ENCODE results near the gene CSAD. TPM values are rescaled to one million over a fixed set of nuclear protein-coding genes. Genes with fewer than 3 reads are reported as not detected.
"Not testable (repeated sequence)": the region's sequence is repeated elsewhere in the genome, so short reads cannot be mapped to it uniquely, and the experiment has no call there.

Gene CSAD
- total and polyA plus RNA-seq, 2 experiments from 2014 or later: 3.2 to 7.1 TPM

DNA sequence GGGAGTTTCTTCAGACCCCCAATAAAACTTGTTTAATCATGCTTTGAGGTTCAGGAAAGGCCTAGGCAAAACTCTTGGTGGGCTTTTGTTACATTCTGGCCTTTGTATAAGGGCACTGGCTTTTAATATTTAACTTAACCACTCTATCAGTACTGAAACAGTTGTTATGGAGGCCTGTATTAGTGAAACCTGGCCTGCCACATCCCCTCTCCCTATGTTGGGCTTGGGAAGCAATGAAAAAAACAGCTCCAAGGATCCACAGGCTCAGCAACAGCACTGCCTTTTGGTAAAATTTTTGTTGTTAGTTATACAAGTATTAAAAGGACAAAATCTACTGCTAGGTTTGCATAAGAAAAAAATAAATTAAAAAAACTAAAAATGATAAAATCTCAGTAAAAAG is 66.8 kb downstream of the CSAD start:
- no peak overlapping the region for H3K4me3 Mint-ChIP-seq
- ATAC-seq: no peak
- no peak overlapping the region for H3K27ac Mint-ChIP-seq

DNA sequence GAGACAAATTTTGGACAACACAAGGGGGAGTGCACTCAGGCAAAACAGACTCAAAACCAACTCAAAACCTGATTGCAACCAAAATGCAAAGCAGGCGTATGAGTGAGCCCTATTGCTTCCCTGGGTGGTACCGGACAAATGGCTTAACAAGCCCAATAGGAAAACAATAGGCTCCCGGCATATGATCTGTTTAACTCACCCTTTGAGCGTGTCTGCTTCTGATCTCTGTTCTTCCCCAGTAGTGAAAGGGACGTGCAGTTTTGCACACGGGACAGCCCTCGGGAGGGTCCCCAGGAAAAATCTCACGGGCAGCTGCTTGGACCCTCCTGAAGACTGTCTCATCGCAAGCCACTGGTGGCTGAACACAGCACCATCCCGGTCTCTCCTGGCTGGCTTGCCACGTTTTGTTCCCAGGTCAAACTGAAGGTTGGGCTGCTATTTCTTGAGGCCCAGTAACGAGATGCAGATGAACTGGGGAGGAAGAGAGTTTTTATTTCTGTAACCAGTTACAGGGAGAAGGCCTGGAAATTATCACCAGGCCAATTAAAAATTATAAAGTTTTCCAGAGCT is 67.5 kb downstream of the CSAD start:
- Mint-ChIP-seq H3K9me3 (peaks cover 14% of the 10 kb centered on the region; the same call in 2 of the 3 replicates), H3K36me3 (ENCODE audit: low read depth) (peaks cover 3% of the 10 kb centered on the region; the same call in 1 of the 3 replicates), H3K4me1 (no peaks in the 10 kb centered on the region; the same call in 2 of the 3 replicates), H3K4me3 (no peak overlapping the region), H3K27ac (no peak overlapping the region), H3K27me3 (ENCODE audit: insufficient read depth, low read depth, poor library complexity) (peaks cover 3% of the 10 kb centered on the region)
- no peaks in the 10 kb centered on the region; the same call in 1 of the 2 replicates for H3K36me3 ChIP-seq (ENCODE audit: insufficient read depth)
- H4K20me1 ChIP-seq (replicated peaks; ENCODE audit: insufficient read depth): no peaks in the 10 kb centered on the region
- no peak overlapping the region for H3K4me2 ChIP-seq
- H3K4me3 ChIP-seq: no peak overlapping the region
- H3K27ac ChIP-seq (ENCODE audit: low read depth): no peak overlapping the region
- H2AFZ ChIP-seq: peak overlapping the region; percentile 38
- 0 out of 2 replicates have a peak, but pooled peaks cover 4% of the 10 kb centered on the region for H3F3A ChIP-seq (replicated peaks; ENCODE audit: low read depth)
- TF ChIP-seq JUNB (IDR thresholded peaks at IDR 0.05; ENCODE audit: unreplicated experiment): no peak
- TF ChIP-seq POLR2AphosphoS5 (IDR thresholded peaks at IDR 0.05; ENCODE audit: low read depth): no peak
- no peak for TF ChIP-seq ZNF114 (CRISPR knock-in tag; IDR thresholded peaks at IDR 0.05)
- no peak for TF ChIP-seq CREB1 (CRISPR knock-in tag; IDR thresholded peaks at IDR 0.05; ENCODE audit: low read depth)
- no peak for TF ChIP-seq STAT1 (IDR thresholded peaks at IDR 0.05; ENCODE audit: unreplicated experiment)
- no peak for TF ChIP-seq EZH2phosphoT487 (IDR thresholded peaks at IDR 0.05; ENCODE audit: unreplicated experiment)
- TF ChIP-seq ZNF331 (CRISPR knock-in tag; IDR thresholded peaks at IDR 0.05; ENCODE audit: low read depth): no peak
- no peaks in the 10 kb centered on the region for H3K27me3 ChIP-seq (ENCODE audit: insufficient read depth)
- no peak for DNase-seq (ENCODE audit: low spot score)
- H3K9me2 ChIP-seq (ENCODE audit: insufficient read depth): no peaks in the 10 kb centered on the region
- ATAC-seq: no peak
- 0 out of 2 replicates have a peak, but pooled peaks cover under 1% of the 10 kb centered on the region for H3K4me1 ChIP-seq (ENCODE audit: insufficient read depth)
- H3K79me2 ChIP-seq (replicated peaks; ENCODE audit: insufficient read depth): no peaks in the 10 kb centered on the region

More for the DNA sequence above, 66.8 kb downstream of the CSAD start:
- no peaks in the 10 kb centered on the region for H3K79me2 ChIP-seq (replicated peaks; ENCODE audit: insufficient read depth)
- Mint-ChIP-seq H3K4me1 (no peaks in the 10 kb centered on the region; the same call in 2 of the 3 replicates), H3K36me3 (ENCODE audit: low read depth) (peaks cover 3% of the 10 kb centered on the region; the same call in 1 of the 3 replicates), H3K27me3 (ENCODE audit: insufficient read depth, low read depth, poor library complexity) (peaks cover 2% of the 10 kb centered on the region), H3K9me3 (peaks cover 14% of the 10 kb centered on the region; the same call in 2 of the 3 replicates)
- H3K4me1 ChIP-seq (ENCODE audit: insufficient read depth): no peaks in the 10 kb centered on the region
- no peaks in the 10 kb centered on the region; the same call in 1 of the 2 replicates for H3K36me3 ChIP-seq (ENCODE audit: insufficient read depth)
- 0 out of 2 replicates have a peak, but pooled peaks cover 4% of the 10 kb centered on the region for H3F3A ChIP-seq (replicated peaks; ENCODE audit: low read depth)
- H3K4me2 ChIP-seq: no peak overlapping the region
- H3K9me2 ChIP-seq (ENCODE audit: insufficient read depth): no peaks in the 10 kb centered on the region
- no peak overlapping the region for H3K27ac ChIP-seq (ENCODE audit: low read depth)
- H3K27me3 ChIP-seq (ENCODE audit: insufficient read depth): no peaks in the 10 kb centered on the region
- H3K4me3 ChIP-seq: no peak overlapping the region
- H2AFZ ChIP-seq: no peak overlapping the region; the same call in 1 of the 2 replicates
- TF ChIP-seq POLR2AphosphoS5 (IDR thresholded peaks at IDR 0.05; ENCODE audit: low read depth): no peak
- no peak for DNase-seq (ENCODE audit: low spot score)
- no peaks in the 10 kb centered on the region for H4K20me1 ChIP-seq (replicated peaks; ENCODE audit: insufficient read depth)

DNA sequence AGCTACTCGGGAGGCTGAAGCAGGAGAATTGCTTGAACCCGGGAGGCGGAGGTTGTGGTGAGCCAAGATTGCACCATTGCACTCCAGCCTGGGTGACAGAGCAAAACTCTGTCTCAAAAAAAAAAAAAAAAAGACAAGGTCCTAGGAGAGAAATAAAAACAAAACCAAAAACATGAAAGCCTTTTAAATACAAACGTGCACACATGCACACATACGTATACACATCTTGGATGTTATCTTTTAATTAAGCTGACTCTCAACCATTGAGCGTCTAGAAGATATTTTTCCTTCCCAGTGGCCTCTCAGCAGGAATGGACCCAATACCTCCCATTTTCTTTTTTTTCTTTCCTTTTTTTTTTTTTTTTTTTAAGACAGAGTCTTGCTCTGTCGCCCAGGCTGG is 68.3 kb downstream of the CSAD start:
- not testable (repeated sequence) for ATAC-seq; H2AFZ ChIP-seq; H3K27ac ChIP-seq (ENCODE audit: low read depth); H3K36me3 Mint-ChIP-seq (ENCODE audit: low read depth); DNase-seq (ENCODE audit: low spot score); H3K4me2 ChIP-seq; H3K9me2 ChIP-seq (ENCODE audit: insufficient read depth); H3K79me2 ChIP-seq (replicated peaks; ENCODE audit: insufficient read depth); H3F3A ChIP-seq (replicated peaks; ENCODE audit: low read depth); H3K27me3 Mint-ChIP-seq (ENCODE audit: insufficient read depth, low read depth, poor library complexity); H3K4me3 Mint-ChIP-seq; H3K4me3 ChIP-seq; H3K4me1 Mint-ChIP-seq; H3K27me3 ChIP-seq (ENCODE audit: insufficient read depth); H3K27ac Mint-ChIP-seq; H3K36me3 ChIP-seq (ENCODE audit: insufficient read depth); H3K4me1 ChIP-seq (ENCODE audit: insufficient read depth); H4K20me1 ChIP-seq (replicated peaks; ENCODE audit: insufficient read depth)
- H3K9me3 Mint-ChIP-seq: peaks cover 14% of the 10 kb centered on the region; the same call in 2 of the 3 replicates

Small RNA genes within 50 kb of the gene (small RNA-seq; reads per million reads assigned to genes)
- gene HIGD1AP1 (ENCODE audit: low replicate concordance) (0.10 reads per million), gene RNU6-333P (ENCODE audit: low replicate concordance) (not detected)

Other genes starting within 250 kb of the CSAD start
- 537 and 552 TPM in 2 replicates for gene KRT18, start 231.8 kb downstream of the CSAD start, total RNA-seq (2014; rRNA removed; shearing (Covaris generic))
- gene KRT18, start 231.8 kb downstream of the CSAD start, polyA plus RNA-seq (2016; fragmentation: Nextera tagmentation; extraction: Ambion mirVana): 1,013 and 1,049 TPM in 2 replicates
- 564 and 584 TPM in 2 replicates for gene EIF4B, start 174.5 kb downstream of the CSAD start, total RNA-seq (2014; rRNA removed; shearing (Covaris generic))
- gene EIF4B, start 174.5 kb downstream of the CSAD start, polyA plus RNA-seq (2016; fragmentation: Nextera tagmentation; extraction: Ambion mirVana): 130 and 141 TPM in 2 replicates
- 5.7 and 6.9 TPM in 2 replicates for gene TNS2, start 130.9 kb downstream of the CSAD start, total RNA-seq (2014; rRNA removed; shearing (Covaris generic))
- 1.5 and 1.8 TPM in 2 replicates for gene TNS2, start 130.9 kb downstream of the CSAD start, polyA plus RNA-seq (2016; fragmentation: Nextera tagmentation; extraction: Ambion mirVana)
- gene SPRYD3, start 101.5 kb downstream of the CSAD start, total RNA-seq (2014; rRNA removed; shearing (Covaris generic)): 4.7 and 5.4 TPM in 2 replicates
- gene SPRYD3, start 101.5 kb downstream of the CSAD start, polyA plus RNA-seq (2016; fragmentation: Nextera tagmentation; extraction: Ambion mirVana): 3.4 and 4.3 TPM in 2 replicates
- gene IGFBP6, start 83.3 kb downstream of the CSAD start, total RNA-seq (2014; rRNA removed; shearing (Covaris generic)): 14.1 and 16.6 TPM in 2 replicates
- gene IGFBP6, start 83.3 kb downstream of the CSAD start, polyA plus RNA-seq (2016; fragmentation: Nextera tagmentation; extraction: Ambion mirVana): 14.7 and 17.6 TPM in 2 replicates
- not detected in 2 replicates for gene SOAT2, start 77.4 kb downstream of the CSAD start, total RNA-seq (2014; rRNA removed; shearing (Covaris generic))
- not detected in 2 replicates for gene SOAT2, start 77.4 kb downstream of the CSAD start, polyA plus RNA-seq (2016; fragmentation: Nextera tagmentation; extraction: Ambion mirVana)
- 13.0 and 13.2 TPM in 2 replicates for gene ZNF740, start 203 bp downstream of the CSAD start, total RNA-seq (2014; rRNA removed; shearing (Covaris generic))
- gene ZNF740, start 203 bp downstream of the CSAD start, polyA plus RNA-seq (2016; fragmentation: Nextera tagmentation; extraction: Ambion mirVana): 1.3 and 2.6 TPM in 2 replicates
- 0.39 TPM in 1 of 2 replicates, not detected in the other for gene ITGB7, start 26.3 kb upstream of the CSAD start, total RNA-seq (2014; rRNA removed; shearing (Covaris generic))
- 0.32 and 0.43 TPM in 2 replicates for gene ITGB7, start 26.3 kb upstream of the CSAD start, polyA plus RNA-seq (2016; fragmentation: Nextera tagmentation; extraction: Ambion mirVana)
- 39.3 and 50.2 TPM in 2 replicates for gene RARG, start 51.3 kb upstream of the CSAD start, total RNA-seq (2014; rRNA removed; shearing (Covaris generic))
- gene RARG, start 51.3 kb upstream of the CSAD start, polyA plus RNA-seq (2016; fragmentation: Nextera tagmentation; extraction: Ambion mirVana): 16.4 and 18.5 TPM in 2 replicates
- gene ESPL1, start 87.4 kb upstream of the CSAD start, total RNA-seq (2014; rRNA removed; shearing (Covaris generic)): 39.6 and 56.5 TPM in 2 replicates
- gene ESPL1, start 87.4 kb upstream of the CSAD start, polyA plus RNA-seq (2016; fragmentation: Nextera tagmentation; extraction: Ambion mirVana): 12.7 and 13.2 TPM in 2 replicates
- gene PFDN5, start 114.6 kb upstream of the CSAD start, total RNA-seq (2014; rRNA removed; shearing (Covaris generic)): 199 and 225 TPM in 2 replicates
- 567 and 586 TPM in 2 replicates for gene PFDN5, start 114.6 kb upstream of the CSAD start, polyA plus RNA-seq (2016; fragmentation: Nextera tagmentation; extraction: Ambion mirVana)
- 65.0 and 66.5 TPM in 2 replicates for gene MYG1, start 118.8 kb upstream of the CSAD start, total RNA-seq (2014; rRNA removed; shearing (Covaris generic))
- gene MYG1, start 118.8 kb upstream of the CSAD start, polyA plus RNA-seq (2016; fragmentation: Nextera tagmentation; extraction: Ambion mirVana): 94.2 and 100.0 TPM in 2 replicates
- gene AAAS, start 140.7 kb upstream of the CSAD start, total RNA-seq (2014; rRNA removed; shearing (Covaris generic)): 77.7 and 81.7 TPM in 2 replicates
- 36.7 and 40.4 TPM in 2 replicates for gene AAAS, start 140.7 kb upstream of the CSAD start, polyA plus RNA-seq (2016; fragmentation: Nextera tagmentation; extraction: Ambion mirVana)
- gene SP7, start 155.4 kb upstream of the CSAD start, total RNA-seq (2014; rRNA removed; shearing (Covaris generic)): 0.04 and 0.17 TPM in 2 replicates
- 0.16 TPM in 1 of 2 replicates, not detected in the other for gene SP7, start 155.4 kb upstream of the CSAD start, polyA plus RNA-seq (2016; fragmentation: Nextera tagmentation; extraction: Ambion mirVana)
- 68.4 and 73.3 TPM in 2 replicates for gene SP1, start 199.3 kb upstream of the CSAD start, total RNA-seq (2014; rRNA removed; shearing (Covaris generic))
- 10.6 and 11.1 TPM in 2 replicates for gene SP1, start 199.3 kb upstream of the CSAD start, polyA plus RNA-seq (2016; fragmentation: Nextera tagmentation; extraction: Ambion mirVana)
- 0.24 TPM in 1 of 2 replicates, not detected in the other for gene AMHR2, start 242.9 kb upstream of the CSAD start, total RNA-seq (2014; rRNA removed; shearing (Covaris generic))
- gene AMHR2, start 242.9 kb upstream of the CSAD start, polyA plus RNA-seq (2016; fragmentation: Nextera tagmentation; extraction: Ambion mirVana): not detected in 2 replicates